ENCODE results near the gene CCDC154. TPM values are rescaled to one million over a fixed set of nuclear protein-coding genes. Genes with fewer than 3 reads are reported as not detected.

Gene CCDC154
- total and polyA plus RNA-seq, 2 experiments from 2014 or later = 0.31 TPM; not detected in 1

GRCh38 chr16:1447965-1448364, 3.6 kb upstream of the CCDC154 start:
- Histone ChIP-seq H4K20me1 (replicated peaks; ENCODE audit: insufficient read depth) (no peaks in the 10 kb centered on the region), H3K36me3 (ENCODE audit: insufficient read depth) (no peaks in the 10 kb centered on the region), H3F3A (replicated peaks; ENCODE audit: low read depth) (no peaks in the 10 kb centered on the region), H3K4me2 (no peak overlapping the region), H3K9me2 (ENCODE audit: insufficient read depth) (no peaks in the 10 kb centered on the region), H2AFZ (no peak overlapping the region), H3K4me1 (ENCODE audit: insufficient read depth) (no peaks in the 10 kb centered on the region), H3K79me2 (replicated peaks; ENCODE audit: insufficient read depth) (no peaks in the 10 kb centered on the region), H3K4me3 (no peak overlapping the region), H3K27me3 (ENCODE audit: insufficient read depth) (no peaks in the 10 kb centered on the region), H3K27ac (ENCODE audit: low read depth) (no peak overlapping the region)
- no peak overlapping the region for H3K4me3 Mint-ChIP-seq
- ATAC-seq (no peak), DNase-seq (ENCODE audit: low spot score) (no peak)
- H3K27ac Mint-ChIP-seq = no peak overlapping the region
- TF ChIP-seq ZNF331 (CRISPR knock-in tag; IDR thresholded peaks at IDR 0.05; ENCODE audit: low read depth) (no peak), CREB1 (CRISPR knock-in tag; IDR thresholded peaks at IDR 0.05; ENCODE audit: low read depth) (no peak), EZH2phosphoT487 (IDR thresholded peaks at IDR 0.05; ENCODE audit: unreplicated experiment) (no peak), POLR2AphosphoS5 (IDR thresholded peaks at IDR 0.05; ENCODE audit: low read depth) (no peak), CTCF (conservative IDR thresholded peaks at IDR 0.05; ENCODE audit: low read depth in 2 of 2) (no peak), EZH2 (IDR thresholded peaks at IDR 0.05; ENCODE audit: low read depth, unreplicated experiment) (no peak), JUNB (IDR thresholded peaks at IDR 0.05; ENCODE audit: unreplicated experiment) (no peak)
- no peaks in the 10 kb centered on the region for H3K9me3 Mint-ChIP-seq
- peaks cover 9% of the 10 kb centered on the region for H3K27me3 Mint-ChIP-seq (ENCODE audit: insufficient read depth, low read depth, poor library complexity)
- no peaks in the 10 kb centered on the region for H3K4me1 Mint-ChIP-seq
- H3K36me3 Mint-ChIP-seq (ENCODE audit: low read depth) = peaks cover 12% of the 10 kb centered on the region

- Histone ChIP-seq H3K36me3 (ENCODE audit: insufficient read depth) (no peaks in the 10 kb centered on the region), H3K9me2 (ENCODE audit: insufficient read depth) (no peaks in the 10 kb centered on the region), H3K79me2 (replicated peaks; ENCODE audit: insufficient read depth) (no peaks in the 10 kb centered on the region), H3K27ac (ENCODE audit: low read depth) (no peak overlapping the region), H3K27me3 (ENCODE audit: insufficient read depth) (no peaks in the 10 kb centered on the region), H4K20me1 (replicated peaks; ENCODE audit: insufficient read depth) (no peaks in the 10 kb centered on the region), H3K4me3 (no peak overlapping the region), H3K4me1 (ENCODE audit: insufficient read depth) (no peaks in the 10 kb centered on the region), H3K4me2 (no peak overlapping the region), H2AFZ (no peak overlapping the region), H3F3A (replicated peaks; ENCODE audit: low read depth) (no peaks in the 10 kb centered on the region)
- ATAC-seq (no peak), DNase-seq (ENCODE audit: low spot score) (no peak)
- H3K9me3 Mint-ChIP-seq = no peaks in the 10 kb centered on the region
- TF ChIP-seq ETS1 (IDR thresholded peaks at IDR 0.05) (no peak), NANOG (IDR thresholded peaks at IDR 0.05; ENCODE audit: borderline replicate concordance) (no peak), STAT1 (IDR thresholded peaks at IDR 0.05; ENCODE audit: unreplicated experiment) (no peak)
- H3K4me3 Mint-ChIP-seq = no peak overlapping the region
- peaks cover 8% of the 10 kb centered on the region; the same call in 2 of the 3 replicates for H3K36me3 Mint-ChIP-seq (ENCODE audit: low read depth)
- peaks cover 8% of the 10 kb centered on the region for H3K27me3 Mint-ChIP-seq (ENCODE audit: insufficient read depth, low read depth, poor library complexity)
- no peaks in the 10 kb centered on the region for H3K4me1 Mint-ChIP-seq
- H3K27ac Mint-ChIP-seq = no peak overlapping the region
Observed at GRCh38 chr16:1446296-1447080, 2.1 kb upstream of the CCDC154 start.

All from GM23338 (cell line).